Measurements from ENCODE around the gene FMNL1. TPM values are rescaled to one million over a fixed set of nuclear protein-coding genes. Genes with fewer than 3 reads are reported as not detected.

The FMNL1 gene
- total RNA-seq, 1 donor from 2014 or later = 26.0 TPM

- TF ChIP-seq CTCF (IDR thresholded peaks at IDR 0.05; ENCODE audit: insufficient read depth, low read length, poor library complexity, severe bottlenecking) = no peak
- no peaks in the 10 kb centered on the region for H3K27me3 ChIP-seq (ENCODE audit: control insufficient read depth, insufficient read depth, low read length)
- no peak for DNase-seq (ENCODE audit: low read depth)
- H3K36me3 ChIP-seq (ENCODE audit: control insufficient read depth, insufficient read depth, low read length) = no peaks in the 10 kb centered on the region
- no peak overlapping the region for H3K4me3 ChIP-seq (ENCODE audit: low read depth, low read length)
These were observed 7.3 kb downstream of the FMNL1 start for GRCh38 chr17:45228763-45229539.

GRCh38 chr17:45229681-45230409 is 8.2 kb downstream of the FMNL1 start:
- DNase-seq (ENCODE audit: low read depth) = no peak
- TF ChIP-seq CTCF (IDR thresholded peaks at IDR 0.05; ENCODE audit: insufficient read depth, low read length, poor library complexity, severe bottlenecking) = no peak
- H3K27me3 ChIP-seq (ENCODE audit: control insufficient read depth, insufficient read depth, low read length) = no peaks in the 10 kb centered on the region
- H3K4me3 ChIP-seq (ENCODE audit: low read depth, low read length) = no peak overlapping the region
- no peaks in the 10 kb centered on the region for H3K36me3 ChIP-seq (ENCODE audit: control insufficient read depth, insufficient read depth, low read length)

- H3K27me3 ChIP-seq (ENCODE audit: control insufficient read depth, insufficient read depth, low read length) = no peaks in the 10 kb centered on the region
- H3K36me3 ChIP-seq (ENCODE audit: control insufficient read depth, insufficient read depth, low read length) = no peaks in the 10 kb centered on the region
- DNase-seq (ENCODE audit: low read depth) = no peak
- no peak overlapping the region for H3K4me3 ChIP-seq (ENCODE audit: low read depth, low read length)
- no peak for TF ChIP-seq CTCF (IDR thresholded peaks at IDR 0.05; ENCODE audit: insufficient read depth, low read length, poor library complexity, severe bottlenecking)
These were observed 8.7 kb downstream of the FMNL1 start for GRCh38 chr17:45230410-45230786.

- Histone ChIP-seq H3K27me3 (ENCODE audit: control insufficient read depth, insufficient read depth, low read length) (no peaks in the 10 kb centered on the region), H3K36me3 (ENCODE audit: control insufficient read depth, insufficient read depth, low read length) (no peaks in the 10 kb centered on the region), H3K4me3 (ENCODE audit: low read depth, low read length) (no peak overlapping the region)
- TF ChIP-seq CTCF (IDR thresholded peaks at IDR 0.05; ENCODE audit: insufficient read depth, low read length, poor library complexity, severe bottlenecking) = no peak
- DNase-seq (ENCODE audit: low read depth) = no peak
These were observed 9.2 kb downstream of the FMNL1 start for GRCh38 chr17:45230787-45231480.

GRCh38 chr17:45231481-45232116 is 9.9 kb downstream of the FMNL1 start:
- DNase-seq (ENCODE audit: low read depth) = no peak
- Histone ChIP-seq H3K36me3 (ENCODE audit: control insufficient read depth, insufficient read depth, low read length) (no peaks in the 10 kb centered on the region), H3K27me3 (ENCODE audit: control insufficient read depth, insufficient read depth, low read length) (no peaks in the 10 kb centered on the region), H3K4me3 (ENCODE audit: low read depth, low read length) (no peak overlapping the region)
- peak; percentile 50 for TF ChIP-seq CTCF (IDR thresholded peaks at IDR 0.05; ENCODE audit: insufficient read depth, low read length, poor library complexity, severe bottlenecking)
